WTC11 (cell line): ENCODE results near the gene WWOX. TPM values are rescaled to one million over a fixed set of nuclear protein-coding genes. Genes with fewer than 3 reads are reported as not detected.

Experiments
- CREM ChIP-seq: sonication (generic); formaldehyde crosslinking; IDR thresholded peaks from 2 replicates; pipeline ENCODE4 v1.8.1; 2022; ENCODE audit warnings: mild to moderate bottlenecking, missing genetic modification reagents, moderate library complexity
- ZNF138 ChIP-seq: sonication (generic); formaldehyde crosslinking; conservative IDR thresholded peaks from 2 replicates; pipeline ENCODE4 v1.8.1; 2022; ENCODE audit warnings: mild to moderate bottlenecking, moderate library complexity, missing genetic modification reagents
- total RNA-seq: library from RNA; stranded (reverse); gene quantifications from 3 replicates; pipeline ENCODE4 v1.2.3, GENCODE V29; 2021
- TF ChIP-seq, protein P1 (sequence below): fragments of 250-450 bp; sonication (Bioruptor Pico); IDR thresholded peaks from 2 replicates; pipeline ENCODE4 v1.8.0; 2021; ENCODE audit warnings: mild to moderate bottlenecking

The WWOX gene
- total RNA-seq, 1 experiment from 2014 or later: 15.7 TPM

DNA sequence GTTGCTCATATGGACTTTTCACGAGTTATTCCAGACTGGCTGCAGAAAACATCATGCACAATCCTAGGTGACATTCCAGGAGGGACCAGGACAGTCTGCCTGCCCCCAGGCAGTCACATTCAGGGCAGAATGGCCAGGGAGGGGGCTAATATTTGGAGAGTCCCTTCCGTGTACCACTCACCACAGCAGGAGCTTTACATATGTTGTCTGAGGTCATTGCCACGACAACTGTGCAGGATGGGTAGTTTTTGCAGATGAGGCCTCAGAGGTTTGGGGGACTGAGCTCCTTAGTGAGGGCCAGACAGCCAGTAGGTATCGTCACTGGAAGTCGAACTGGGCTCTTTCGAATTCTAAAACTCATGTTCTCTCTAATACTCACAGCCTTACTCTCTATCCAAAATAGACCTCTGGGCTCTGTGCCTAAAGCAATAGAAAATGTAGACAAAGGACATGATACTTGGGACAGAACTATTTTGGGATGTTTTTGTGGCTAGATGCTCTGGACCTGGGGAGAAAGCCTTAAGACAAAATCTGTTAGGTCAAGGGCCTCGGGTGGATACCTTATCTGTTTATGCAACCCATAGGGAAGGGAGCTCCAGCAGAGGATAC lies 1162.6 kb downstream of the WWOX start (continued):
- TF ChIP-seq, protein P1, sequence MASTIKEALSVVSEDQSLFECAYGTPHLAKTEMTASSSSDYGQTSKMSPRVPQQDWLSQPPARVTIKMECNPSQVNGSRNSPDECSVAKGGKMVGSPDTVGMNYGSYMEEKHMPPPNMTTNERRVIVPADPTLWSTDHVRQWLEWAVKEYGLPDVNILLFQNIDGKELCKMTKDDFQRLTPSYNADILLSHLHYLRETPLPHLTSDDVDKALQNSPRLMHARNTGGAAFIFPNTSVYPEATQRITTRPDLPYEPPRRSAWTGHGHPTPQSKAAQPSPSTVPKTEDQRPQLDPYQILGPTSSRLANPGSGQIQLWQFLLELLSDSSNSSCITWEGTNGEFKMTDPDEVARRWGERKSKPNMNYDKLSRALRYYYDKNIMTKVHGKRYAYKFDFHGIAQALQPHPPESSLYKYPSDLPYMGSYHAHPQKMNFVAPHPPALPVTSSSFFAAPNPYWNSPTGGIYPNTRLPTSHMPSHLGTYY (CRISPR knock-in tag): no peak
- TF ChIP-seq ZNF138 (CRISPR knock-in tag) (no peak), CREM (CRISPR knock-in tag) (no peak)

Other genes with a start within 250 kb of the WWOX start
- gene CLEC3A, start 77.1 kb upstream of the WWOX start, total RNA-seq: not detected in 3 replicates